Neural progenitor cell (in vitro differentiated cells): ENCODE data around the gene NUDT7. TPM values are rescaled to one million over a fixed set of nuclear protein-coding genes. Genes with fewer than 3 reads are reported as not detected.

Experiments used
- DNase-seq: peaks from one replicate; pipeline ENCODE4 v3.0.0-alpha.2; 2016; ENCODE audit warnings: low spot score
- H2AFZ ChIP-seq: fragments of 200-600 bp; sonication (generic); replicated peaks from 2 replicates; pipeline ENCODE4 v1.6.1; 2016; ENCODE audit warnings: antibody characterized with exemption
- H3F3A ChIP-seq: fragments of 200-600 bp; sonication (generic); 2 replicates; pipeline ENCODE4 v1.6.1; 2016; ENCODE audit warnings: antibody characterized with exemption, low read depth
- H3K27ac ChIP-seq: fragments of 200-600 bp; sonication (generic); 2 replicates; pipeline ENCODE4 v1.5.1; 2016; ENCODE audit warnings: mild to moderate bottlenecking
- H3K27me3 ChIP-seq: fragments of 200-600 bp; sonication (generic); 2 replicates; pipeline ENCODE4 v1.6.1; 2016; ENCODE audit warnings: mild to moderate bottlenecking, moderate library complexity
- H3K36me3 ChIP-seq: fragments of 200-600 bp; sonication (generic); 2 replicates; pipeline ENCODE4 v1.5.1; 2016
- H3K4me1 ChIP-seq: fragments of 200-600 bp; sonication (generic); 2 replicates; pipeline ENCODE4 v1.6.1; 2016; ENCODE audit warnings: mixed run types
- H3K4me2 ChIP-seq: fragments of 200-600 bp; sonication (generic); 2 replicates; pipeline ENCODE4 v1.6.1; 2016
- H3K4me3 ChIP-seq: fragments of 200-600 bp; sonication (generic); 2 replicates; pipeline ENCODE4 v1.5.1; 2016
- H3K79me2 ChIP-seq: fragments of 200-600 bp; sonication (generic); 2 replicates; pipeline ENCODE4 v1.6.1; 2016; ENCODE audit warnings: low read depth
- H3K9ac ChIP-seq: fragments of 200-600 bp; sonication (generic); 2 replicates; pipeline ENCODE4 v1.6.1; 2016
- H3K9me3 ChIP-seq: fragments of 200-600 bp; sonication (generic); 2 replicates; pipeline ENCODE4 v1.5.1; 2016; ENCODE audit warnings: low read depth
- H4K20me1 ChIP-seq: fragments of 200-600 bp; sonication (generic); 2 replicates; pipeline ENCODE4 v1.6.1; 2016; ENCODE audit warnings: low read depth
- H3K27ac Mint-ChIP-seq: 3 replicates; pipeline ENCODE4 v1.8.0; 2021; ENCODE audit warnings: mixed read lengths
- H3K27me3 Mint-ChIP-seq: 2 replicates; pipeline ENCODE4 v1.8.0; 2022; ENCODE audit warnings: low read depth, mild to moderate bottlenecking, inconsistent platforms, moderate library complexity, mixed read lengths; ENCODE audit not compliant: insufficient read depth
- H3K36me3 Mint-ChIP-seq: 3 replicates; pipeline ENCODE4 v1.8.0; 2021; ENCODE audit warnings: mixed read lengths
- H3K4me1 Mint-ChIP-seq: 3 replicates; pipeline ENCODE4 v1.8.0; 2021; ENCODE audit warnings: mixed read lengths
- H3K4me3 Mint-ChIP-seq: 3 replicates; pipeline ENCODE4 v1.8.0; 2021; ENCODE audit warnings: mild to moderate bottlenecking, moderate library complexity, mixed read lengths
- H3K9me3 Mint-ChIP-seq: 3 replicates; pipeline ENCODE4 v1.8.0; 2020; ENCODE audit warnings: mixed read lengths
- EZH2 ChIP-seq: fragments of 200-600 bp; sonication (generic); IDR thresholded peaks from 2 replicates; pipeline ENCODE4 v1.6.1; 2017; ENCODE audit warnings: antibody characterized with exemption, mild to moderate bottlenecking, moderate library complexity
- EZH2phosphoT487 ChIP-seq: fragments of 200-600 bp; sonication (generic); IDR thresholded peaks from 2 replicates; pipeline ENCODE4 v1.6.1; 2017; ENCODE audit warnings: antibody characterized with exemption
- total RNA-seq: library from RNA; depleted of rRNA; stranded (reverse); fragments of >200 nt; gene quantifications from 2 replicates; pipeline ENCODE4 v1.2.3, GENCODE V29; 2015; ENCODE audit warnings: low replicate concordance
- TF ChIP-seq, protein P1 (sequence below): fragments of 200-600 bp; sonication (generic); IDR thresholded peaks from 2 replicates; pipeline ENCODE4 v1.5.1; 2017; ENCODE audit warnings: antibody characterized with exemption, mild to moderate bottlenecking

NUDT7 gene
- total RNA-seq, 1 donor from 2014 or later = 10.8 TPM

- no peak for DNase-seq
- Histone ChIP-seq H2AFZ (no peak overlapping the region), H3F3A (no peaks in the 10 kb centered on the region), H4K20me1 (no peaks in the 10 kb centered on the region), H3K4me2 (no peak overlapping the region), H3K9ac (no peak overlapping the region), H3K4me3 (no peak overlapping the region), H3K9me3 (no peaks in the 10 kb centered on the region), H3K79me2 (no peaks in the 10 kb centered on the region), H3K27ac (no peak overlapping the region), H3K36me3 (no peaks in the 10 kb centered on the region), H3K4me1 (no peaks in the 10 kb centered on the region), H3K27me3 (no peaks in the 10 kb centered on the region)
- Mint-ChIP-seq H3K4me1 (peaks cover 11% of the 10 kb centered on the region), H3K36me3 (no peaks in the 10 kb centered on the region), H3K4me3 (no peak overlapping the region), H3K9me3 (no peaks in the 10 kb centered on the region), H3K27me3 (peaks cover 9% of the 10 kb centered on the region), H3K27ac (no peak overlapping the region)
- no peak for TF ChIP-seq EZH2phosphoT487
- TF ChIP-seq, protein P1, sequence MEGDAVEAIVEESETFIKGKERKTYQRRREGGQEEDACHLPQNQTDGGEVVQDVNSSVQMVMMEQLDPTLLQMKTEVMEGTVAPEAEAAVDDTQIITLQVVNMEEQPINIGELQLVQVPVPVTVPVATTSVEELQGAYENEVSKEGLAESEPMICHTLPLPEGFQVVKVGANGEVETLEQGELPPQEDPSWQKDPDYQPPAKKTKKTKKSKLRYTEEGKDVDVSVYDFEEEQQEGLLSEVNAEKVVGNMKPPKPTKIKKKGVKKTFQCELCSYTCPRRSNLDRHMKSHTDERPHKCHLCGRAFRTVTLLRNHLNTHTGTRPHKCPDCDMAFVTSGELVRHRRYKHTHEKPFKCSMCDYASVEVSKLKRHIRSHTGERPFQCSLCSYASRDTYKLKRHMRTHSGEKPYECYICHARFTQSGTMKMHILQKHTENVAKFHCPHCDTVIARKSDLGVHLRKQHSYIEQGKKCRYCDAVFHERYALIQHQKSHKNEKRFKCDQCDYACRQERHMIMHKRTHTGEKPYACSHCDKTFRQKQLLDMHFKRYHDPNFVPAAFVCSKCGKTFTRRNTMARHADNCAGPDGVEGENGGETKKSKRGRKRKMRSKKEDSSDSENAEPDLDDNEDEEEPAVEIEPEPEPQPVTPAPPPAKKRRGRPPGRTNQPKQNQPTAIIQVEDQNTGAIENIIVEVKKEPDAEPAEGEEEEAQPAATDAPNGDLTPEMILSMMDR = no peak
- TF ChIP-seq EZH2 = no peak
Measured at GRCh38 chr16:77763994-77764393, 41.7 kb downstream of the NUDT7 start.

DNA sequence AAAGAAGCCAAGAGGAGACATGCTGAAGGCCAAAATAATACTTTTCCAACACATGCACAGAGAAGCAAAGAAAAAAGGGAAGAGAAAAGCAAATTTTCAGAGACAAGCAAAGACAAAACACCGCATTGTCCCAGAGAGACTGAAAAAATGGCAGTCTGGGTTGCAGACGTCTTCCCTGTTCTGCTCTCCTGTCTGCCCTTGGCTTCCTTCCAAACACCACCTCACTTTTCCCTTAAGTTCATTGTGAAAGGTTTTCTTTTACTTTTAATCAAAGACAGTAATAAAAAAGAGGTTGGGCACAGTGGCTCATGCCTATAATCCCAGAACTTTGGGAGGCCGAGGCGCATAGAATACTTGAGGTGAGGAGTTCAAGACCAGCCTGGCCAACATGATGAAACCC lies 44.9 kb downstream of the NUDT7 start:
- H3K36me3 Mint-ChIP-seq = no peaks in the 10 kb centered on the region
- H3K9me3 Mint-ChIP-seq = no peaks in the 10 kb centered on the region
- H3K9me3 ChIP-seq = no peaks in the 10 kb centered on the region
- peaks cover 9% of the 10 kb centered on the region for H3K27me3 Mint-ChIP-seq
- H3K27ac ChIP-seq = no peak overlapping the region
- no peak overlapping the region for H2AFZ ChIP-seq
- no peaks in the 10 kb centered on the region for H3K4me1 ChIP-seq
- no peak overlapping the region for H3K4me3 ChIP-seq
- H3K27ac Mint-ChIP-seq = no peak overlapping the region
- TF ChIP-seq, protein P1 = no peak
- no peak for TF ChIP-seq EZH2
- TF ChIP-seq EZH2phosphoT487 = no peak
- H4K20me1 ChIP-seq = no peaks in the 10 kb centered on the region
- no peak overlapping the region for H3K9ac ChIP-seq
- H3K4me1 Mint-ChIP-seq = peaks cover 22% of the 10 kb centered on the region
- no peaks in the 10 kb centered on the region for H3F3A ChIP-seq
- H3K4me2 ChIP-seq = no peak overlapping the region
- no peak overlapping the region for H3K4me3 Mint-ChIP-seq
- no peaks in the 10 kb centered on the region for H3K36me3 ChIP-seq
- no peaks in the 10 kb centered on the region for H3K27me3 ChIP-seq
- H3K79me2 ChIP-seq = no peaks in the 10 kb centered on the region
- no peak for DNase-seq

DNA sequence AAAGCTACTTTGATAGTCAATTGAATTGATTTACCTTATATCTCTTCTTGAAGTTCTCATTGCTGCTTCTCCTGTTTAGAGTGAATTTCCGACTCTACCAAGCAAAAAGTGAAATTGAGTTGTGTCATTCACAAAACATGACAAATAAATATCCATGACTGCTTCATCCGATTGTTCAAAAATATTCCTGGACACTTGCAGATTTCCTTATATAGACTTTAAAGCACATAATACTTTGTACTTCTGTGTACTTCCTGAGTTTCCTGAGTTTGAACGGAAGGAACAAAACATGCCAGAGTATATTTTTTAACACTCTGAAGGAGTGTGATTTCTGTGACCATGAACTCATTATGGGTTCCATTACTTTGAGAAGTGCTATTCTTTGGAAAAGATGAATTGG lies 45.5 kb downstream of the NUDT7 start:
- Histone ChIP-seq H3K4me2 (no peak overlapping the region), H3F3A (no peaks in the 10 kb centered on the region), H3K79me2 (no peaks in the 10 kb centered on the region), H3K36me3 (no peaks in the 10 kb centered on the region), H2AFZ (no peak overlapping the region), H3K4me3 (no peak overlapping the region), H4K20me1 (no peaks in the 10 kb centered on the region), H3K4me1 (no peaks in the 10 kb centered on the region), H3K27ac (no peak overlapping the region), H3K9ac (no peak overlapping the region), H3K9me3 (no peaks in the 10 kb centered on the region), H3K27me3 (no peaks in the 10 kb centered on the region)
- Mint-ChIP-seq H3K36me3 (no peaks in the 10 kb centered on the region), H3K27me3 (peaks cover 8% of the 10 kb centered on the region), H3K4me1 (peaks cover 21% of the 10 kb centered on the region), H3K9me3 (no peaks in the 10 kb centered on the region), H3K27ac (no peak overlapping the region), H3K4me3 (no peak overlapping the region)
- no peak for DNase-seq
- TF ChIP-seq EZH2phosphoT487 = no peak
- TF ChIP-seq, protein P1 = no peak
